Measurements from ENCODE around the gene CNGA3.

Gene CNGA3

DNA sequence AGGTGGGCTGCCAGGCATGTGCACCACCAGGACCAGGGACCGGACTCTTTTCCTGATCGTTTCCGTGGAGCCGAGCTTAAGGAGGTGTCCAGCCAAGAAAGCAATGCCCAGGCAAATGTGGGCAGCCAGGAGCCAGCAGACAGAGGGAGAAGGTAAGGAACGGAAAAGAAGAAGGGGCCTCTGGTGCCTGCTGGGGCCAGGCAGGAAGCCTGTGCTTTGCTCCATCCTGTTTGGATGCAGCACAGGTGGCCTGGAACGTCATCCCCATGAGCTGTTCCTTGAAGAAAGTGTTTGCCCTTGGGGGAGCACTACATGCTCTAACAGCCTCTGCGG lies 33.9 kb downstream of the CNGA3 start:
- no peak for TF ChIP-seq EZH2 (IDR thresholded peaks at IDR 0.05; ENCODE audit: borderline replicate concordance, low read length)
- TF ChIP-seq, protein P1, sequence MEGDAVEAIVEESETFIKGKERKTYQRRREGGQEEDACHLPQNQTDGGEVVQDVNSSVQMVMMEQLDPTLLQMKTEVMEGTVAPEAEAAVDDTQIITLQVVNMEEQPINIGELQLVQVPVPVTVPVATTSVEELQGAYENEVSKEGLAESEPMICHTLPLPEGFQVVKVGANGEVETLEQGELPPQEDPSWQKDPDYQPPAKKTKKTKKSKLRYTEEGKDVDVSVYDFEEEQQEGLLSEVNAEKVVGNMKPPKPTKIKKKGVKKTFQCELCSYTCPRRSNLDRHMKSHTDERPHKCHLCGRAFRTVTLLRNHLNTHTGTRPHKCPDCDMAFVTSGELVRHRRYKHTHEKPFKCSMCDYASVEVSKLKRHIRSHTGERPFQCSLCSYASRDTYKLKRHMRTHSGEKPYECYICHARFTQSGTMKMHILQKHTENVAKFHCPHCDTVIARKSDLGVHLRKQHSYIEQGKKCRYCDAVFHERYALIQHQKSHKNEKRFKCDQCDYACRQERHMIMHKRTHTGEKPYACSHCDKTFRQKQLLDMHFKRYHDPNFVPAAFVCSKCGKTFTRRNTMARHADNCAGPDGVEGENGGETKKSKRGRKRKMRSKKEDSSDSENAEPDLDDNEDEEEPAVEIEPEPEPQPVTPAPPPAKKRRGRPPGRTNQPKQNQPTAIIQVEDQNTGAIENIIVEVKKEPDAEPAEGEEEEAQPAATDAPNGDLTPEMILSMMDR (IDR thresholded peaks at IDR 0.05; ENCODE audit: low read length): no peak
- H2AFZ ChIP-seq (ENCODE audit: low read length): no peak overlapping the region
- peaks cover 4% of the 10 kb centered on the region; the same call in 1 of the 2 replicates for H3K27me3 ChIP-seq (ENCODE audit: insufficient read depth, low read length)

DNA sequence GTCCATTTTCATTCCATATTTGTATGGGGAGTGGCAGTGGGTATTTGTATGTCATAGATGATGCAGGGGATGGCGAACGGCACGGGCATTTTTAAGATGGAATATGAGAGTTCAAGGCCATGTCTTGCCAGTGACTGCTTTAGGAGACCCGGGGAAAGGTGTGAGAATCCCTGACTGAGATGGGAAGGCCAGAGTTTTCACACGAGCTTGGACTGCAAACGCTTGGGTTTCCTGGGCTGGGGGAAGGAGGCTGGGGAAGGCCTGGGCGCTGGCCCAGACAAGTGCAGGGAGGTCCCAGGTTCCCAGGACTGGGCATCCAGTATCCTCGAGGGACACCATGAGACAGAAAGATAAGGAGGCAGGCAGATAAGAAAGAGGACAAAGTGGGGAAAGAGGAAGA lies 35.2 kb downstream of the CNGA3 start:
- no peak overlapping the region for H3K4me3 ChIP-seq (ENCODE audit: low read depth, low read length, poor library complexity, severe bottlenecking)
- H3K9ac ChIP-seq (ENCODE audit: low read length): no peak overlapping the region
- peaks cover 4% of the 10 kb centered on the region; the same call in 1 of the 2 replicates for H3K27me3 ChIP-seq (ENCODE audit: insufficient read depth, low read length)
- H3K36me3 ChIP-seq (ENCODE audit: insufficient read depth, low read length): no peaks in the 10 kb centered on the region
- H3K27ac ChIP-seq (ENCODE audit: low read depth, low read length, poor library complexity, severe bottlenecking): no peak overlapping the region
- H3K9me2 ChIP-seq (ENCODE audit: low read depth, low read length): no peaks in the 10 kb centered on the region
- no peak overlapping the region for H2AFZ ChIP-seq (ENCODE audit: low read length)
- H3K79me2 ChIP-seq (ENCODE audit: insufficient read depth, low read length): no peaks in the 10 kb centered on the region
- H4K20me1 ChIP-seq (ENCODE audit: insufficient read depth, low read length): no peaks in the 10 kb centered on the region
- no peak overlapping the region for H3K4me2 ChIP-seq (ENCODE audit: low read length)
- no peaks in the 10 kb centered on the region for H3K4me1 ChIP-seq (ENCODE audit: insufficient read depth, low read length, severe bottlenecking)
- TF ChIP-seq, protein P1 (IDR thresholded peaks at IDR 0.05; ENCODE audit: low read length): no peak
- no peak for TF ChIP-seq EZH2 (IDR thresholded peaks at IDR 0.05; ENCODE audit: borderline replicate concordance, low read length)
- H3F3A ChIP-seq (ENCODE audit: insufficient read depth, low read length): no peaks in the 10 kb centered on the region
- no peaks in the 10 kb centered on the region for H3K9me3 ChIP-seq (ENCODE audit: low read length)

More for the DNA sequence above, 33.9 kb downstream of the CNGA3 start:
- Histone ChIP-seq H3K4me1 (ENCODE audit: insufficient read depth, low read length, severe bottlenecking) (no peaks in the 10 kb centered on the region), H3K9ac (ENCODE audit: low read length) (no peak overlapping the region), H3K9me2 (ENCODE audit: low read depth, low read length) (no peaks in the 10 kb centered on the region), H3K4me2 (ENCODE audit: low read length) (no peak overlapping the region), H3F3A (ENCODE audit: insufficient read depth, low read length) (no peaks in the 10 kb centered on the region), H3K36me3 (ENCODE audit: insufficient read depth, low read length) (no peaks in the 10 kb centered on the region), H3K9me3 (ENCODE audit: low read length) (no peaks in the 10 kb centered on the region), H3K27ac (ENCODE audit: low read depth, low read length, poor library complexity, severe bottlenecking) (no peak overlapping the region), H4K20me1 (ENCODE audit: insufficient read depth, low read length) (no peaks in the 10 kb centered on the region), H3K4me3 (ENCODE audit: low read depth, low read length, poor library complexity, severe bottlenecking) (no peak overlapping the region), H3K79me2 (ENCODE audit: insufficient read depth, low read length) (no peaks in the 10 kb centered on the region)

DNA sequence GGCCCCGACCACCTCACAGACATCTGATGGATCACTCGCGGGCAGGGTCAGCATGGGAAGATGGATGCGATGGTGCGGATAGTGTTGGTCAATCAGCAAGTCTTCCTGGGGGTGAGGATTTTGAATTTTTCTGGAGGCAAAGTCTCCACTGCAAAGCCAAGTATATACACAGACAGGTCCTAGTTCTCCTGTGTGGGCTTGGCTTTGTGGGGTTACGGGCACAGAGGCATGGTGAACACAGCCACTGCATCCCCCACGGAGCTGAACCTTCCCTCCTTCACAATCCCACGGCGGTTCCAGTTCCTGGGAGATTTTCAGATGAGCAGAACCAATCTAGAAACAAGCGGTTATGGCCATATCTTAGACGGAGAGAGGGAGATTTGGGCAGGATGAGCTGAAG lies 35.8 kb downstream of the CNGA3 start:
- no peaks in the 10 kb centered on the region for H3K79me2 ChIP-seq (ENCODE audit: insufficient read depth, low read length)
- H3K36me3 ChIP-seq (ENCODE audit: insufficient read depth, low read length): no peaks in the 10 kb centered on the region
- H3K9me2 ChIP-seq (ENCODE audit: low read depth, low read length): no peaks in the 10 kb centered on the region
- no peak overlapping the region for H2AFZ ChIP-seq (ENCODE audit: low read length)
- no peaks in the 10 kb centered on the region for H4K20me1 ChIP-seq (ENCODE audit: insufficient read depth, low read length)
- no peak overlapping the region for H3K4me3 ChIP-seq (ENCODE audit: low read depth, low read length, poor library complexity, severe bottlenecking)
- no peaks in the 10 kb centered on the region for H3K9me3 ChIP-seq (ENCODE audit: low read length)
- no peaks in the 10 kb centered on the region for H3F3A ChIP-seq (ENCODE audit: insufficient read depth, low read length)
- TF ChIP-seq EZH2 (IDR thresholded peaks at IDR 0.05; ENCODE audit: borderline replicate concordance, low read length): no peak
- H3K27ac ChIP-seq (ENCODE audit: low read depth, low read length, poor library complexity, severe bottlenecking): no peak overlapping the region
- H3K4me1 ChIP-seq (ENCODE audit: insufficient read depth, low read length, severe bottlenecking): no peaks in the 10 kb centered on the region
- no peak overlapping the region for H3K4me2 ChIP-seq (ENCODE audit: low read length)
- peaks cover 4% of the 10 kb centered on the region; the same call in 1 of the 2 replicates for H3K27me3 ChIP-seq (ENCODE audit: insufficient read depth, low read length)
- H3K9ac ChIP-seq (ENCODE audit: low read length): no peak overlapping the region

DNA sequence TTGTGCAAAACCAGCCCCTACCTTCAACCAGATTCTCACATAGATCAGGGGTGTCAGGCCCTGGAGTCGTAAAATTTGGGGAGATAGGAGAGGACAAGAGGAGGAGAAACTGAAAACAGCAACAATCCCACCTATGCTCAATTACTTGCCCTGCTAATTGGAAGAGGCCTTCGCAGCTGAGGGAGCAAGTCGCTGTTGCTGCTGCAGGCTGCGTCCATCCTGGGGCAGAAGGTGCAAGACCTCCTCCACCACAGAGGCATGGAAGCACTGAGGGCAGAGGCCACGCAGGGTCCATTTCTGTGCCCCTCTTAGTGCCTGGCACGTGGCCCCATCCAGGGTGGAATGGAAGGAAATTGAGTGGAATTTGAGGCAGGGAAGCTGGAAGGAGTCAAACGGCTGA lies 36.5 kb downstream of the CNGA3 start:
- Histone ChIP-seq H4K20me1 (ENCODE audit: insufficient read depth, low read length) (no peaks in the 10 kb centered on the region), H3K9me2 (ENCODE audit: low read depth, low read length) (no peaks in the 10 kb centered on the region), H3K4me1 (ENCODE audit: insufficient read depth, low read length, severe bottlenecking) (no peaks in the 10 kb centered on the region), H3K27ac (ENCODE audit: low read depth, low read length, poor library complexity, severe bottlenecking) (no peak overlapping the region), H3K9ac (ENCODE audit: low read length) (no peak overlapping the region), H3K4me3 (ENCODE audit: low read depth, low read length, poor library complexity, severe bottlenecking) (no peak overlapping the region), H3K4me2 (ENCODE audit: low read length) (no peak overlapping the region), H3K27me3 (ENCODE audit: insufficient read depth, low read length) (peaks cover 4% of the 10 kb centered on the region; the same call in 1 of the 2 replicates), H3K79me2 (ENCODE audit: insufficient read depth, low read length) (no peaks in the 10 kb centered on the region), H3F3A (ENCODE audit: insufficient read depth, low read length) (no peaks in the 10 kb centered on the region), H3K36me3 (ENCODE audit: insufficient read depth, low read length) (no peaks in the 10 kb centered on the region), H2AFZ (ENCODE audit: low read length) (no peak overlapping the region), H3K9me3 (ENCODE audit: low read length) (no peaks in the 10 kb centered on the region)
- TF ChIP-seq EZH2 (IDR thresholded peaks at IDR 0.05; ENCODE audit: borderline replicate concordance, low read length): no peak
- TF ChIP-seq, protein P1 (IDR thresholded peaks at IDR 0.05; ENCODE audit: low read length): no peak

All from OCI-LY1 (cell line).